HepG2 (cell line): ENCODE measurements around the gene SIRT7. TPM values are rescaled to one million over a fixed set of nuclear protein-coding genes. Genes with fewer than 3 reads are reported as not detected.

Source experiments
- CBX2 ChIP-seq, 2 experiments: fragments of 200-600 bp in 1 of 2; sonication (generic); formaldehyde crosslinking in 1 of 2; IDR thresholded peaks; 2 replicates each; pipeline versions ENCODE4 v1.7.0 to v1.8.1; 2018 to 2022; ENCODE audit warnings: low read depth in 2 of 2, low read length in 1 of 2, mild to moderate bottlenecking in 1 of 2, missing genetic modification reagents in 1 of 2
- EED ChIP-seq: sonication (generic); formaldehyde crosslinking; IDR thresholded peaks from 2 replicates; pipeline ENCODE4 v1.5.0; 2020; ENCODE audit warnings: mild to moderate bottlenecking, missing genetic modification reagents
- FOXK2 ChIP-seq: fragments of 450-650 bp; IDR thresholded peaks from 2 replicates; pipeline ENCODE4 v1.6.1; 2016
- GLI4 ChIP-seq: sonication (generic); formaldehyde crosslinking; IDR thresholded peaks from 2 replicates; pipeline ENCODE4 v1.5.1; 2020; ENCODE audit warnings: missing genetic modification reagents, mild to moderate bottlenecking, moderate library complexity, borderline replicate concordance
- GTF3A ChIP-seq: sonication (generic); formaldehyde crosslinking; conservative IDR thresholded peaks from 2 replicates; pipeline ENCODE4 v1.4.0; 2020; ENCODE audit warnings: mild to moderate bottlenecking, missing genetic modification reagents
- HMG20A ChIP-seq: IDR thresholded peaks from 2 replicates; pipeline ENCODE4 v1.6.1; 2016; ENCODE audit warnings: borderline replicate concordance
- HNF1B ChIP-seq: sonication (generic); formaldehyde crosslinking; IDR thresholded peaks from 2 replicates; pipeline ENCODE4 v1.5.1; 2020; ENCODE audit warnings: mild to moderate bottlenecking, moderate library complexity, missing genetic modification reagents
- IKZF1 ChIP-seq: fragments of 450-650 bp; IDR thresholded peaks from 2 replicates; pipeline ENCODE4 v1.7.1; 2016
- ISX ChIP-seq: sonication (generic); formaldehyde crosslinking; conservative IDR thresholded peaks from 2 replicates; pipeline ENCODE4 v1.5.0; 2020; ENCODE audit warnings: missing genetic modification reagents
- KDM5B ChIP-seq: sonication (generic); formaldehyde crosslinking; IDR thresholded peaks from 2 replicates; pipeline ENCODE4 v1.4.0; 2020; ENCODE audit warnings: missing genetic modification reagents, mild to moderate bottlenecking, borderline replicate concordance
- KLF13 ChIP-seq: sonication (generic); formaldehyde crosslinking; IDR thresholded peaks from 2 replicates; pipeline ENCODE4 v1.4.0; 2020; ENCODE audit warnings: mild to moderate bottlenecking, missing genetic modification reagents
- PAF1 ChIP-seq: IDR thresholded peaks from 2 replicates; pipeline ENCODE4 v1.6.1; 2016; ENCODE audit warnings: missing genetic modification reagents, missing compliant biosample characterization
- PCBP1 ChIP-seq: fragments of 200-400 bp; formaldehyde crosslinking; IDR thresholded peaks from 2 replicates; pipeline ENCODE4 v1.6.1; 2017; ENCODE audit warnings: mild to moderate bottlenecking, low read depth, low read length, borderline replicate concordance
- PHF20 ChIP-seq: sonication (generic); formaldehyde crosslinking; IDR thresholded peaks from 2 replicates; pipeline ENCODE4 v1.5.0; 2020; ENCODE audit warnings: mild to moderate bottlenecking, missing genetic modification reagents
- RNF219 ChIP-seq: sonication (generic); formaldehyde crosslinking; IDR thresholded peaks from 2 replicates; pipeline ENCODE4 v1.5.0; 2020; ENCODE audit warnings: mild to moderate bottlenecking, missing genetic modification reagents
- U2AF1 ChIP-seq: fragments of 200-400 bp; formaldehyde crosslinking; optimal IDR thresholded peaks from 2 replicates; pipeline ENCODE3; 2017; ENCODE audit warnings: mild to moderate bottlenecking, low read depth, low read length
- ZNF282 ChIP-seq: fragments of 450-650 bp; IDR thresholded peaks from 2 replicates; pipeline ENCODE4 v1.6.1; 2018; ENCODE audit not compliant: partially characterized antibody
- ZNF331 ChIP-seq: sonication (generic); formaldehyde crosslinking; IDR thresholded peaks from 2 replicates; pipeline ENCODE4 v1.4.0; 2020; ENCODE audit warnings: missing genetic modification reagents
- ZNF44 ChIP-seq: sonication (generic); formaldehyde crosslinking; IDR thresholded peaks from 2 replicates; pipeline ENCODE4 v1.5.1; 2020; ENCODE audit warnings: mild to moderate bottlenecking, missing genetic modification reagents
- ZNF441 ChIP-seq: sonication (generic); formaldehyde crosslinking; IDR thresholded peaks from 2 replicates; pipeline ENCODE4 v1.7.0; 2021; ENCODE audit warnings: missing genetic modification reagents, borderline replicate concordance
- ZNF549 ChIP-seq: sonication (generic); formaldehyde crosslinking; IDR thresholded peaks from 2 replicates; pipeline ENCODE4 v1.5.0; 2020; ENCODE audit warnings: missing genetic modification reagents
- ZNF639 ChIP-seq: conservative IDR thresholded peaks from 2 replicates; pipeline ENCODE4 v1.6.1; 2018; ENCODE audit warnings: missing genetic modification reagents
- ZNF691 ChIP-seq: sonication (generic); formaldehyde crosslinking; IDR thresholded peaks from 2 replicates; pipeline ENCODE4 v1.4.0; 2020; ENCODE audit warnings: missing genetic modification reagents, low read depth, mild to moderate bottlenecking, borderline replicate concordance
- ZSCAN21 ChIP-seq: sonication (generic); formaldehyde crosslinking; IDR thresholded peaks from 2 replicates; pipeline ENCODE4 v1.8.0; 2022; ENCODE audit warnings: mild to moderate bottlenecking, missing genetic modification reagents, moderate library complexity, borderline replicate concordance
- polyA plus RNA-seq, 8 experiments: library from polyadenylated mRNA; depleted of rRNA in 3 of 8; stranded (reverse) in 7 of 8; unstranded in 1 of 8; fragments of >200 nt; fragmentation: Illumina TruSeq in 4 of 8; extraction: Trizol in 4 of 8; gene quantifications; 2 replicates each; pipeline versions ENCODE4 v1.2.1 to v1.2.3, GENCODE V29; 2011 to 2016; ENCODE audit warnings: low read depth in 4 of 8, missing spikeins in 1 of 8, mixed read lengths in 1 of 8; ENCODE audit not compliant: insufficient read depth in 1 of 8
- total RNA-seq, 5 experiments: library from RNA; depleted of rRNA; stranded (reverse); fragments of >200 nt; fragmentation: Illumina TruSeq; extraction: Trizol; gene quantifications; 2 replicates each; pipeline ENCODE4 v1.2.3, GENCODE V29; 2016; ENCODE audit warnings: low read depth in 1 of 5

The SIRT7 gene
- total and polyA plus RNA-seq, 2 of the 13 experiments (the other 11 are each of a cell fraction or from before 2014, with no cell fraction given): 8.3 to 24.8 TPM

- 0 out of 2 replicates have a peak, but pooled peaks have one; percentile 26 for TF ChIP-seq GTF3A (CRISPR knock-in tag)
- 0 out of 2 replicates have a peak, but pooled peaks have one; percentile 26 for TF ChIP-seq ZNF44 (CRISPR knock-in tag)
- 0 out of 2 replicates have a peak, but pooled peaks have one; percentile 6 for TF ChIP-seq ZSCAN21 (CRISPR knock-in tag)
- TF ChIP-seq ZNF639 (CRISPR knock-in tag): 0 out of 2 replicates have a peak, but pooled peaks have one; percentile 21
- TF ChIP-seq CBX2 (IDR thresholded peaks at IDR 0.05; ENCODE audit: low read depth, low read length): no peak
- TF ChIP-seq CBX2 (CRISPR knock-in tag; IDR thresholded peaks at IDR 0.05; ENCODE audit: low read depth): no peak
- 0 out of 2 replicates have a peak, but pooled peaks have one; percentile 11 for TF ChIP-seq EED (CRISPR knock-in tag)
- TF ChIP-seq PCBP1: peak; percentile 22; the same call in 1 of the 2 replicates
- no peak for TF ChIP-seq ZNF282
- TF ChIP-seq HNF1B: peak; percentile 62; the same call in 1 of the 2 replicates
- peak; percentile 46 for TF ChIP-seq KDM5B (CRISPR knock-in tag)
- TF ChIP-seq ZNF549: no peak
- TF ChIP-seq ZNF441 (CRISPR knock-in tag): no peak
- TF ChIP-seq HMG20A: no peak
- no peak for TF ChIP-seq U2AF1
- TF ChIP-seq FOXK2: no peak
- TF ChIP-seq PAF1: no peak; the same call in 1 of the 2 replicates
- no peak for TF ChIP-seq ISX
- no peak for TF ChIP-seq ZNF691 (CRISPR knock-in tag)
- no peak for TF ChIP-seq PHF20 (CRISPR knock-in tag)
- no peak for TF ChIP-seq IKZF1
- no peak for TF ChIP-seq ZNF331 (CRISPR knock-in tag)
- TF ChIP-seq KLF13: no peak
- TF ChIP-seq GLI4 (CRISPR knock-in tag): no peak
- TF ChIP-seq RNF219 (CRISPR knock-in tag): no peak; the same call in 1 of the 2 replicates
Measured at GRCh38 chr17:81869221-81870130, 48.5 kb downstream of the SIRT7 start (continued).
